Stimulated activated CD4-positive, alpha-beta T cell treated with anti-CD3 and anti-CD28 coated beads, Interleukin-12 subunit alpha, Interleukin-12 subunit beta, amount 100 ng/mL, for 4 hours (primary cell): ENCODE measurements around the gene ANKRD39.
"Not testable (repeated sequence)": the region's sequence is repeated elsewhere in the genome, so short reads cannot be mapped to it uniquely, and the experiment has no call there.

Experiments
- DNase-seq: peaks from one replicate; pipeline ENCODE4 v3.0.0-alpha.2; 2020

ANKRD39 gene

DNA sequence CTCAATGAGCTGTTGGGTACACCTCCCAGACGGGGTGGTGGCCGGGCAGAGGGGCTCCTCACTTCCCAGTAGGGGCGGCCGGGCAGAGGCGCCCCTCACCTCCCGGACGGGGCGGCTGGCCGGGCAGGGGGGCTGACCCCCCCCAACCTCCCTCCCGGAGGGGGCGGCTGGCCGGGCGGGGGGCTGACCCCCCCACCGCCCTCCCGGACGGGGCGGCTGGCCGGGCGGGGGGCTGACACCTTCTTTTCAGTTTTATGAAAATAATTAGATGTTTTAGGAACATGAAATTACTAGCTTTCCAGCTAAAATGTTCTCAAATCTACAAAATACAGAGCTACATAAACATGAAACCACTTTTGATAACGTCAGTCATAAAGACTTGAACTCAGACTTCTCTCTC lies 51.9 kb downstream of the ANKRD39 start:
- not testable (repeated sequence) for DNase-seq

GRCh38 chr2:96804986-96805385 lies 52.8 kb downstream of the ANKRD39 start:
- DNase-seq, result no peak

DNA sequence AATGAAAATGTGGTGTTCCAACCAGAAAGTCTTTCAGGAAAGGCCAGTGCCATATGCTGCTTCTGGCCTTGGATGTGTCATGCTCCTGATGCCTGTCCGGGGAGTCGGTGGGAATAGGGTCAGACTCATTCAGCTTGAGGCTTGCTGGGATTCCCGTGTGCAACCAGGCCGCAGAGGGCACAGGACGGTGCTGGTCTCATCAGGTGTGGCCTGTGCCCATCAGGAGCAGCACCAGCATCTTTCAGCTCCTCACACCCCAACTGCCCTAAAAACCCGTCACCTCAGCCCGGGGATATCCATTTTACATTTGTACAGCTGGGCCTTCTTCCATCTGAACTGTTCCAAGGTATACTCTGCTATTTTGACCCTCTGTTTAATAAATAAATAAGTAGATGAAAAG lies 55.1 kb downstream of the ANKRD39 start:
- no peak for DNase-seq

GRCh38 chr2:96801786-96802595 lies 55.8 kb downstream of the ANKRD39 start:
- DNase-seq, result peak; percentile 40

DNA sequence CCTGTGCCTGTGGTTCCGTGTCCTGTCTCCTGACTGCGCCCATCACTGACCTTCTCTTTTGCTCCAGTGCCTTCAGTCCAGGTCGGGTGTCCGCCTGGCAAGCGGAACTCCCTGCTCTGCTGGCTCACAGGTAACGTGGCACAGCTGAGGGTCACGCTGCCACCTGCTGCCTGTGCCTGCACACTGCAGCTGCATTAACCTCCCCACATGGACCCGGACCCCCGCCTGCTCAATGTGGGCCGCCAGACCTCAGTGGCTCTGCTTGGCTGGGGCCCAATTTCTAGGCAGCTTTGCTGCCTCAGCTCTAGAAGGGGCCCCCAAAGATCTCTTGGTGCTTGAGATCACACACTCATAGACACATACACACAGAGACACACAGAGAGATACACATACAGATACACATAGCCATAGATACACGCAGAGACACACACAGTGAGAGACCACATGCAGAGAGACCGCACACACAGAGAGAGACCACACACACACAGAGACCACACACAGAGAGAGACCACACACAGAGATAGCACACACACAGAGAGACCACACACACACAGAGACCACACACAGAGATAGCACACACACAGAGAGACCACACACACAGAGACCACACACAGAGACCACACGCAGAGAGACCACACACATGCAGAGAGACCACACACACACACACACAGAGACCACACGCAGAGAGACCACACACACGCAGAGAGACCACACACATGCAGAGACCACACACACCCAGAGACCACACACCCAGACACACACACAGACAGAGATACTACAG lies 56.6 kb downstream of the ANKRD39 start:
- DNase-seq, result peak; percentile 73

DNA sequence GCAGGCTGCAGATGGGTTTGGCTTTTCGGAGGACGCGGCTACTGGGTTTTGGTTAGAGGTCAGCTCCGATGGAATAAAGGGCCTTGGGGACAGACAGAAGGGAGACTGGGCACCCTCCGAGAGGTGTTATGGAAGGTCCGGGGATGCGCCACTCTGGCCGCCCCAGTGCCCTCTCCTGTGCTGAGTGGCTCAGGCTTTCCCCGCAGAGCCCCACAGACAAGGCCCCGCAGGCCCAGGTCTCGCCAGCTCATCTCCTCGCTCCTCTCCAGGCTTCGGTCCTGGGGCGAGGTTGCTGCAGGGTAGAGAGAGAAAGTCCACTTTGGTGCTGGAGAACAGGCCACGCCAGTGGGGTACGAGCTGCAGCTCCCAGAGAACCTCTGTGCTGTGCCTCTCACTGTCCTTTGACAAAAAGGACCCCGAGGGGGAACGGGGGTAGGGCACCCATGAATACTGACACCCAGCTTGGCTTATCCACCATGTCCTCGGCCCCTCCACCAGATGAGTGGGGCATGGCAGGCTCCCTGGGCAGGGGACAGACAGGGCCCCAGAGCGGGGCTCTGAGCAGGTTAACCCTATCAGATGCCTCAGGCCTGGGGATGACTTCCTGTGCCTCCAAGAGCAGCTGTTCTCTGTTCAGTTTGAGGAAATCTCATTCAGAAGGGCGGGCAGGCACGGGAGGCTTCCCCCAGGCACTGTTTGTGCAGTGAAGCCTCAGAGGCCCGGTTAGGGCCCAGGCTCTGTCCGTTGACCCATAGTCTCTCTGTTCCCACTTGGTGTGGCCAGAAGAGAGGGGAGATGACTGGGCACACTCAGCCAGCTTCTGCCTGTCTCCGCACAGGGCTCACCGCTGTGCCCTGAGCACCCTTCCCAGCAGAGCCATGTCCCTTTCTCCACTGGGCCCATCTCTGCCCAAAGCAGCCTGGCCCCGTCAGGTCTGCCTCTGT lies 57.5 kb downstream of the ANKRD39 start:
- no peak for DNase-seq

DNA sequence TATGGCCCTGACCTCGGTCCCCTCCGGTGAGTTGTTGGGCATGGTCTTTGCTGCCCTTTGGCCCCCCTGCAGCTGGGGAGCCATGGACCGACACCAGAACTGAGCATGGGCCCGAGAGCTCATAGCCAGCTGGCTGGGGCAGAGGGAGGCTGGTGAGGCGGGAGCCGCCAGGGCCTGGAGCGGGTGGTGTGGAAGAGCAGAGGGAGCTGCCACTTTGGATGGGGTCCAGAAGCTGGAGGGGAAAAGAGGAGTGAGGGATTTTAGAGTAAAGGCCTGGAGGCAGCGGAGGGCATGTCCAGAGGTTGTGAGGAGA lies 58.2 kb downstream of the ANKRD39 start:
- DNase-seq, result no peak

GRCh38 chr2:96798733-96799622 lies 58.8 kb downstream of the ANKRD39 start:
- no peak for DNase-seq
